Measurements from ENCODE around the gene COL18A1.
"Not testable (repeated sequence)": the region's sequence is repeated elsewhere in the genome, so short reads cannot be mapped to it uniquely, and the experiment has no call there.

The COL18A1 gene

DNA sequence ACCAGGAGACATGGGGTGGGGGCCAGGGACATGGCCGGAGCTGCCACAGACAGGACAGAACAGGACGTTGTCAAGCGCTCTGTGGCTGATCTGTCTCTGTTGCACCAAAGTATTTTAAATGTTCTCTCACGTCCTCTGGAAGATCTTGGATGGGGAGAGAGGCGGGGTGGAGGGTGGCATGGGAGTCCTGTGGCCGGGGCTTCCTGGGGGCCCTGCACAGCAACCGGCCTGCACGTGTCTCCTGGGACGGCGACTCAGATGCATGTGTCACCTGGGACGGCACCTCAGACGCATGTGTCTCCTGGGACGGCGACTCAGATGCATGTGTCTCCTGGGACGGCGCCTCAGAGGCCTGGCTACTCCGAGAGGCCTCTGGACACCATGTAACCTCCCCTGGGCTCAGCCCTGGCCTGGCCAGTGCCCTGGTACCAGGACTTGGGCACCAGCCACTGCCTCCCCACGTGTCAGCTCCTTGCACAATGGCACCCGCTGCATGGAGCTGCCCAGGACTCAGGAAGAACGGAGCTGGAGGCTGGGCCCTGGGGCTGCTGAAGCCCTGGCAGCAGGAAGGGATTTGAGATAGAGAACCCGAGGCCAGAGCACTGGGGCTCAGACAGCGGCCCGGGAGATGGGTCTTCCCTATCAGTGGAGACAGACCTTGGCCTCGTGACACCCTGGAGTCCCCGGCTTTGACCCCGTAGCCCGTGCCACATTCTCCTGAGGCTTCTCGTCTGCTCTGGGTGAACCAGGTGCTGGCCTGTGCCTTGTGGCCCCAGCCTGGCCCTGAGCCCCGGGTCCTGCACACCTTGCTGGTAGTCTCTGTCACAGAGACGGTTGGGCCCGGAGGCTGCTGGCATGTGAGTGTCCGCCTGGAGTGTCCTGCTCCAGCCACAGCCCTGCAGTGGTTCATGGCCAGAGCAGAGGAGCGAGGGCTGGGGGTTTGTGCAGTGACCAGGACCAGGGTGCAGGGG, 152.0 kb downstream of the COL18A1 start:
- no peak for DNase-seq (ENCODE audit: low spot score in 2 of 2)
- Histone ChIP-seq H3K27me3 (ENCODE audit: low read depth) (no peaks in the 10 kb centered on the region), H3K36me3 (replicated peaks) (no peaks in the 10 kb centered on the region), H3K4me1 (no peaks in the 10 kb centered on the region; the same call in 1 of the 2 replicates), H3K4me3 (peak overlapping the region; percentile 43; the same call in 1 of the 2 replicates), H3K9me3 (no peaks in the 10 kb centered on the region)
- in situ Hi-C loops (cut with MboI; ENCODE audit: low sequenced_read_pairs), result loop anchor here (5.0 kb wide), 2 partner anchors 85 to 260 kb away; partner anchors contain the start of gene PCBP3

DNA sequence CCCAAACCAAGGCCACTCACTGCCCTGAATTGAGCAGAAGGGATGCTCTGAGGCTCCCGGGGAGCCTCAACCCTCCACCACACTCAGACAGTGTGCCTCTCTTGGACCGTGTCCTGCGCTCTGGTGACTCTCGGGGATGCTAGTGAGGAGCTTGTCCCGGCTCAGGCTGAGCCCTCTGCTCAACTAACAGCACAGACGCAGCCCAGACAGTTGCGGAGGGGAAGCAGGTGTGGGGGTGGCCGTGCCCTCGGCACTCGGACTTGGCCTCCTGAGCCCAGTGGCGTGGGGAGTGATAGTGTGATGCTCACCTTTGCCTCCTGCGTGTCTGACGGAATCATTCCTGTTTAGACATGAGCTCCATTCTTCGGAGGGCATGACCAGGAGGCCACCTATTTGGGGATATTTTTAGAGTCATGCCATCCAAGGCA, 152.7 kb downstream of the COL18A1 start:
- Histone ChIP-seq H3K4me3 (no peak overlapping the region), H3K27me3 (ENCODE audit: low read depth) (no peaks in the 10 kb centered on the region; the same call in 1 of the 2 replicates), H3K4me1 (no peaks in the 10 kb centered on the region; the same call in 1 of the 2 replicates), H3K36me3 (replicated peaks) (no peaks in the 10 kb centered on the region), H3K9me3 (no peaks in the 10 kb centered on the region)
- in situ Hi-C loops (cut with MboI; ENCODE audit: low sequenced_read_pairs), result loop anchor here (5.0 kb wide), 2 partner anchors 85 to 260 kb away; partner anchors contain the start of gene PCBP3
- no peak for DNase-seq (ENCODE audit: low spot score in 2 of 2)

DNA sequence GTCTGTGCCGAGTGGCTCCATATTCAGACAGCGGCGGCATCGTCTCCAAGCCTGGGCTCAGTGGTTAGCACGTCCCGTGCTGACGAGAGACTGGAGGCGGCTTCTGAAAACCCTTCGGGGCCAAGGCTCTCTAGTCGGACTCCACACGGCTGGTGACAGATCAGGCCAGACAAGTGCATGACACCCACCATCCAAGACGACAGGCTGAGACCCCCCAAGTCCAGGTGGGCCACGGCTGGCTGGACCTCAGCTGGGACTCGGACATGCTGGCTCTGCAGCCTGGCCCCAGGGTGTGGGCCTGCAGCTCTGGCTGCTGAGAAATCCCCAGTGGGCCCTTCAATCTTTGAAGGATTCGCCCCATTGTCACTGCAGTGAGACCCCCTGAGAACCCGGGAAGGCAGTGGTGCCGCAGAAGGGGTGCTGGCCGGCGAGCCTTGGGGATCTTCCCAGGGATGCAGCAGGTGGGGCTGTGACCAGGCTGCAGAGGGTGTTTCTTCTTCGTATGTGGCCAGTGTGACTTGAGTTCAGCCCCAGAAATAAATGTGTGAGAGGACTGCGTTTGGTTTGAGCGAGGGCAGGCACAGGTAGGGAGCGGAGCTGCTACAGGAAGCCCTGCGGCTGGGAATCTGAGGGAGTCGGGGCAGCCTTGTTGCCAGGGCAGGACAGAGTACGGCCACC, 153.2 kb downstream of the COL18A1 start:
- Histone ChIP-seq H3K4me1 (no peaks in the 10 kb centered on the region; the same call in 1 of the 2 replicates), H3K9me3 (no peaks in the 10 kb centered on the region), H3K27me3 (ENCODE audit: low read depth) (no peaks in the 10 kb centered on the region; the same call in 1 of the 2 replicates), H3K36me3 (replicated peaks) (no peaks in the 10 kb centered on the region), H3K4me3 (no peak overlapping the region)
- in situ Hi-C loops (cut with MboI; ENCODE audit: low sequenced_read_pairs), result loop anchor here (5.0 kb wide), 2 partner anchors 84 to 259 kb away; partner anchors contain the start of gene PCBP3
- DNase-seq (ENCODE audit: low spot score in 2 of 2), result no peak

DNA sequence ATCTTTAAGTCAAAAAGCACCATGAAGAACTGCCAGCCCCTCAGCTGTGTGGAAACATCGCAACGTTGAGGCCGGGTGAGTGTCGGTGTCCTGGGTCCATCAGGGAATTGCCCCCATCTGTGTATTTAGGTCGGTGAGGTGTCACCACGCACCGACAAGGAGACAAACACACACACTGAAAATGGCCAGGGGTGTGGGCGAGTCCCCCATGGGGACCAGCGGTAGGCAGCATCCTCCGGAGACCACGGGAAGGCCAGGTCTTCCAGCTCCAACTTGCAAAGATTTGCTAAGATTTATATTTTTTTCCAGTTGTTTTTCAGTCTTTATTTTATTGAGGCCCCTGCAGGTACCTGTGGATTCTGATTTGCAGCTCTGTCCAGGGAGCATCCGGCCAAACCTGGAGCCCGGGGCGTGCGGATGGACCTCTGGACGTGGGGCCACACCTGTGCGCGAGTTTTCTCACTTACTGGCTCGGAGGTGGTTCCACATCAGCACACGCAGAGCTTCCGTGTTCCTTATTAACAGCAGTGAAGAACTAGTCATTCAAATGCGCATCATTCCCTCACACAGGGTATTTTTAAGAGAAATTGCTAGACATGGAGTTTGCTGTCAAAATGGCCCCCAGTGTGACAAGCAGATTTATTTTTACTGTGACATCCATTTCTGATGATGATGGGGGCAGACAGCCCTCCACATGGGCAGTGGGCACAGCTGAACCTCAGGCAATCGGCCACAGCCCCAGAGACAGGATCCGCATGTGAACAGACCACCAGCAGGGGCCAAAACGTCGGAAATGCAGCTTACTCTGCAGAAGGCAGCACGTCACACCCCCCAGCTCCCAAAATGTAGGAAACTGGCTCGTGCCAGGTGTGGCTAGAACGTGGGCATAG, 154.5 kb downstream of the COL18A1 start:
- in situ Hi-C loops (cut with MboI; ENCODE audit: low sequenced_read_pairs), result loop anchor here (5.0 kb wide), 2 partner anchors 83 to 258 kb away; partner anchors contain the start of gene PCBP3

DNA sequence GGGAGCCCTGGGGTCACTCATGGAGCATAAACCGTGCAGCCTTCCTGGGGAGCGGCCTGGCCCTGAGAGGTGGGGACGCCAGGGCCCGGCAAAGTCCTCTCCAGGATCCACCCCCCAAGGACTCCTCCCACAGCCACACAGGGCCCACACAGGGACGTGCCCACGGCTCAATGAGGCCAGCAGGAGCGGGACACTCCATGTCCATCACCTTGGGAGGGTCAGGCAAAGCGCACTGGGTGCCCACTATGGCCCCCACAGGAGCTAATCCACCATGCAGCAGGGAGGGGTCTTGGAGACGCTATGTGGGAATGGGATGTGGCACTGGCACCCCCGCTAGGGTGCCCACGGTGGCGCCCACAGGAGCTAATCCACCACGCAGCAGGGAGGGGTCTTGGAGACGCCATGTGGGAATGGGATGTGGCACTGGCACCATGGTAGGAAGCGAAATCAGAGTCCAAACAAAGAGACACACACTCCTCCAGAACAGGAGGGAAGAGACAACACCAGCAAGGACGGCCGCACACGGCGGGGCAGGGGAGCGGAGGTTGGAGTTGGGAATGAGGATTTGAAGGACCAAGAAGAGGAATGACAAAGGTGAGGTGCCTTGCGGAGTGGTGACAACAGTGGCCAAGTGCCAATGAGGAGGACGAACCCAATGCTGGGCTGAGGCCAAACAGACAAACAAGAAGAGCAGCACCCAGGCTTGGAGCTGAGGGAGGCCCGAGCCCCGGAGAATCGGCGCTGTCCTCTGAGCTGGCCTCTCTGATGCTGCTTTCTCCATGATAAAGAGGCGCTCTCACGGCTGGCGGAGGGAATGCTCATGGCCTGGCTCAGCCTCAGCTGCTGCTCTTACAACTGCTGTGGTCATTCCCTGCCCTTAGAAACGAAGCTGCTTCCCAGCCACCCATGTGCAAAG, 155.4 kb downstream of the COL18A1 start:
- H3K36me3 ChIP-seq (replicated peaks), result no peaks in the 10 kb centered on the region
- H3K4me1 ChIP-seq, result no peaks in the 10 kb centered on the region; the same call in 1 of the 2 replicates
- no peak overlapping the region for H3K4me3 ChIP-seq
- no peaks in the 10 kb centered on the region for H3K9me3 ChIP-seq
- in situ Hi-C loops (cut with MboI; ENCODE audit: low sequenced_read_pairs), result no loop called here
- H3K27me3 ChIP-seq (ENCODE audit: low read depth), result peaks cover 8% of the 10 kb centered on the region
- no peak for DNase-seq (ENCODE audit: low spot score in 2 of 2)

More for the DNA sequence above, 154.5 kb downstream of the COL18A1 start:
- Histone ChIP-seq H3K36me3 (replicated peaks) (no peaks in the 10 kb centered on the region), H3K4me3 (no peak overlapping the region), H3K27me3 (ENCODE audit: low read depth) (peaks cover 7% of the 10 kb centered on the region), H3K4me1 (no peaks in the 10 kb centered on the region; the same call in 1 of the 2 replicates), H3K9me3 (no peaks in the 10 kb centered on the region)
- no peak for DNase-seq (ENCODE audit: low spot score in 2 of 2)

DNA sequence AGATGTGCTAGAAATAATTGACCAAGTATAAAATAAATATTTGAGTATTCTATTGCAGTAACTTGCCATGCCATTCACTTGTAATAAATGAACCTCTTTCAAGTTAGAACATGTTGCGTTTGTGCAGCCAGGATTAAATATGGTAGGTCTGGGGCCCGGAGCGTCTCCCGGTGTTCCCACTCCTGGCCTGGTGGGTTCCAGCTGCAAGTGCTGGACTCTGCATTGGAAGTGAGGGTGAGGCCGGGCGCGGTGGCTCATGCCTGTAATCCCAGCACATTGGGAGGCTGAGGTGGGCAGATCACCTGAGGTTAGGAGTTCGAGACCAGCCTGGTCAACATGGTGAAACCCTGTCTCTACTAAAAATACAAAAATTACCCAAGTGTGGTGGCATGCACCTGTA, 156.3 kb downstream of the COL18A1 start:
- H3K27me3 ChIP-seq (ENCODE audit: low read depth); H3K4me3 ChIP-seq; DNase-seq (ENCODE audit: low spot score in 2 of 2); in situ Hi-C loops (cut with MboI; ENCODE audit: low sequenced_read_pairs); H3K4me1 ChIP-seq; H3K9me3 ChIP-seq; H3K36me3 ChIP-seq (replicated peaks): not testable (repeated sequence)

DNA sequence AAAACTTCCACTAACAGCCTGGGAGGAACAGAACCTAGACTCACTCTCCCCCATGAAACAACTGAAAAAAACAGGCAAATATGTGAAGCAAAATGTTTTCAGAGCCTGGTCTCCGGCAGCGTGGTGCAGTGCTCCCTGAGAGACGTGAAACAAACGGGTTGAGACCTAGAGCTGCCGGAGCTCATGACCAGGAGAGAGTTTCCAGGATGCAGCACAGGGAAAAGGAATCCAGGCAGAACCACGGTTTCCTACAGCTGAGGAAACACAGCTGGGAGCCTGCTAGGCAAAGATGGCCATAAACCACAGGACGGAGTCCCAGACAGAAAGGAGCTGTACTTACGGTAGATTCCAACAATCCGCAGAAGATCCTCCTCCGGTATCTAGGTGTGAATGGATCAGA, 157.4 kb downstream of the COL18A1 start:
- no peak for DNase-seq (ENCODE audit: low spot score in 2 of 2)
- Histone ChIP-seq H3K27me3 (ENCODE audit: low read depth) (peaks cover 12% of the 10 kb centered on the region), H3K36me3 (replicated peaks) (no peaks in the 10 kb centered on the region), H3K4me3 (no peak overlapping the region), H3K4me1 (no peaks in the 10 kb centered on the region), H3K9me3 (no peaks in the 10 kb centered on the region)
- in situ Hi-C loops (cut with MboI; ENCODE audit: low sequenced_read_pairs), result no loop called here

DNA sequence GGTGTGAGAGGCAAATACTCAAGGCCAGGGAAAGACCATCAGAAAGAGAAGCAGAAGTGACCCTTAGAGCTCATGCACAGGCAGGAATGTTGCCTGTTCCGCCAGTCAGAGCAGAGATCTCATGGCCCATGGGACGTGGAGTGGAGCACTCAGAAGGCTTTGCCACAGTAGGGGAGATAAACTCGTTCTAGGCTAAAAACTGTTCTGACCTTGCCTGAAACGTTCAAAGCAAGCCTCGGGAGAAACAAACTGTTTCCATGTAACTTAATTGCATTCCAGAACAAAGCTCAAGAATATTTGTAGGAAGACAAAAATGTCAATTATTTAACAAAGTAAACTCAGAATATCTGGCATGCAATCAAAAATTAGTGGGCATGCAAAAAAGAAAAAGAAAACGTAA, 158.0 kb downstream of the COL18A1 start:
- DNase-seq (ENCODE audit: low spot score in 2 of 2), result no peak
- in situ Hi-C loops (cut with MboI; ENCODE audit: low sequenced_read_pairs), result no loop called here
- peaks cover 12% of the 10 kb centered on the region for H3K27me3 ChIP-seq (ENCODE audit: low read depth)

More for the DNA sequence above, 158.0 kb downstream of the COL18A1 start:
- H3K4me3 ChIP-seq, result no peak overlapping the region
- H3K4me1 ChIP-seq, result no peaks in the 10 kb centered on the region
- no peaks in the 10 kb centered on the region for H3K36me3 ChIP-seq (replicated peaks)
- no peaks in the 10 kb centered on the region for H3K9me3 ChIP-seq
